Suprapubic skin (tissue), 4 donors: ENCODE data around the gene SPATA32. TPM values are rescaled to one million over a fixed set of nuclear protein-coding genes. Genes with fewer than 3 reads are reported as not detected.

Experiments used
- DNase-seq, 2 donors: peaks; one replicate each; pipeline ENCODE4 v3.0.0-alpha.2; 2019; ENCODE audit warnings: low spot score in 2 of 2
- H3K27ac ChIP-seq: fragments of 200-600 bp; sonication (generic); one replicate; pipeline ENCODE4 v1.5.1; 2019
- H3K27me3 ChIP-seq: fragments of 200-600 bp; sonication (generic); one replicate; pipeline ENCODE4 v1.5.1; 2019
- H3K36me3 ChIP-seq: fragments of 200-600 bp; sonication (generic); one replicate; pipeline ENCODE4 v1.5.1; 2019
- H3K4me1 ChIP-seq: fragments of 200-600 bp; sonication (generic); one replicate; pipeline ENCODE4 v1.5.1; 2019
- H3K4me3 ChIP-seq: fragments of 200-600 bp; sonication (generic); one replicate; pipeline ENCODE4 v1.5.1; 2019; ENCODE audit warnings: mild to moderate bottlenecking
- H3K9me3 ChIP-seq: fragments of 200-600 bp; sonication (generic); one replicate; pipeline ENCODE4 v1.5.1; 2019
- CTCF ChIP-seq, 2 donors: fragments of 200-600 bp in 1 of 2; fragments of 450-650 bp in 1 of 2; sonication (generic) in 1 of 2; IDR thresholded peaks; one replicate each; pipeline ENCODE4 v1.5.1; 2016 to 2019; ENCODE audit warnings: antibody characterized with exemption in 2 of 2, mild to moderate bottlenecking in 1 of 2, moderate library complexity in 1 of 2
- EP300 ChIP-seq: sonication (generic); formaldehyde crosslinking; IDR thresholded peaks from one replicate; pipeline ENCODE4 v1.6.1; 2017; ENCODE audit warnings: antibody characterized with exemption
- POLR2A ChIP-seq, 2 donors: fragments of 450-650 bp; IDR thresholded peaks; one replicate each; pipeline ENCODE4 v1.6.1; 2017; ENCODE audit warnings: antibody characterized with exemption in 2 of 2, mild to moderate bottlenecking in 2 of 2, moderate library complexity in 2 of 2
- POLR2AphosphoS5 ChIP-seq, 3 donors: sonication (generic); formaldehyde crosslinking; IDR thresholded peaks; one replicate each; pipeline ENCODE4 v1.6.1; 2017; ENCODE audit warnings: antibody characterized with exemption in 3 of 3
- WGBS: methylation state at CpG from one replicate; pipeline ENCODE4 v1.1.5; 2018; 5-methylcytosine and 5-hydroxymethylcytosine counted together
- total RNA-seq, 4 donors: library from RNA; depleted of rRNA; stranded (reverse); fragments of >200 nt; gene quantifications; one replicate each; pipeline ENCODE4 v1.1.0, GENCODE V29; 2016

SPATA32 gene
- total RNA-seq, 4 donors from 2014 or later = not detected

- no peak overlapping the region for H3K4me3 ChIP-seq
- WGBS = 77% methylated on average over 13 of the region's 21 CpGs
- H3K9me3 ChIP-seq = no peaks in the 10 kb centered on the region
- H3K4me1 ChIP-seq = peaks cover 25% of the 10 kb centered on the region
- no peak overlapping the region for H3K27ac ChIP-seq
- H3K27me3 ChIP-seq = no peaks in the 10 kb centered on the region
- H3K36me3 ChIP-seq = peaks cover 64% of the 10 kb centered on the region
- DNase-seq = peak; percentile 49 to 58
- no peak for TF ChIP-seq POLR2AphosphoS5 (IDR thresholded peaks at IDR 0.05)
- no peak for TF ChIP-seq CTCF (IDR thresholded peaks at IDR 0.05)
- no peak for TF ChIP-seq EP300
- TF ChIP-seq POLR2A (IDR thresholded peaks at IDR 0.05) = no peak
These were observed 21.1 kb upstream of the SPATA32 start for GRCh38 chr17:45282683-45283644.

DNA sequence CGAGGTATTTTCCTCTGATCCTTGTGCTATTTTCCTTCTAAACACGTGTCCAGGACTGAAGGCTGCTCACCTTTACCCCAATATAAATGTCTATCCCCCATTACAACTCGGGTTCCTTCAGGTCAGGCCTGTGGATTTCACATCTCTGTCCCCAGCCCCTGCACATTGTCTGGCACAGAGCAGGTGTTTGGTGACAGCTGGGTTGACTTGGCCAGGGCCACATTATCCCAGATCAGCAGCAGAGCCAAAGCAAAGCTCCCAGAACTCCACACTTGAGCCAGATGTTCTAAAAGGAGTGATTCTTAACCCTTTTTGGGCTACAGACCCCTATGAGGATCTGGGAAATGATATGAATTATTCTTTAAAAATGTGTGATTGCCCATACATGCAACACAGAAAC is 18.0 kb upstream of the SPATA32 start:
- Histone ChIP-seq H3K4me1 (peaks cover 31% of the 10 kb centered on the region), H3K9me3 (no peaks in the 10 kb centered on the region), H3K27ac (no peak overlapping the region), H3K27me3 (no peaks in the 10 kb centered on the region), H3K4me3 (no peak overlapping the region), H3K36me3 (peaks cover 35% of the 10 kb centered on the region)
- no peak for DNase-seq
- WGBS = 58% methylated on average over 3 of the region's 3 CpGs
- TF ChIP-seq CTCF (IDR thresholded peaks at IDR 0.05) (no peak), POLR2AphosphoS5 (IDR thresholded peaks at IDR 0.05) (no peak), POLR2A (IDR thresholded peaks at IDR 0.05) (no peak), EP300 (no peak)

DNA sequence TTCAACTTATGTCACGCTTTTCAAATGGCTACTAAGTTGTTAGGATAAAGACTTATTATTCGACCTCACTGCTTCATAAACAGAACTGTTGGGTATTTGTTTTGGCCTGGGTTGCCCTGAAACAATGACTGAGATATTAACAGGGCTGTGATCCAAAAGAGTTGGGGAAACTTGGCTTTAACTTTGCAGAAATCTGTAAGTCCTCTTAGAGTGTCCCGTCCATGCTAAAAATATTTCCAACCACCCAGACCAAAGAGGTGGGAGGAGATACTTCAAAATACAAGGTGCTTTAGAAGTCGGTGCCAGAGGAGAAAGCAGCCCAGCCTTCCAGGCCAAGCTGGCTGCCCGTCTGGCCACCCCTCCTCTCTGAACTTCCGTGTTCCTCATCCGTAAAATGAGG is 16.1 kb upstream of the SPATA32 start:
- Histone ChIP-seq H3K27ac (peak overlapping the region; percentile 60), H3K27me3 (no peaks in the 10 kb centered on the region), H3K4me3 (no peak overlapping the region), H3K4me1 (peaks cover 26% of the 10 kb centered on the region), H3K9me3 (no peaks in the 10 kb centered on the region), H3K36me3 (peaks cover 35% of the 10 kb centered on the region)
- no peak for TF ChIP-seq POLR2AphosphoS5 (IDR thresholded peaks at IDR 0.05)
- WGBS = 49% methylated on average over 7 of the region's 7 CpGs
- DNase-seq = no peak

- Histone ChIP-seq H3K27me3 (no peaks in the 10 kb centered on the region), H3K4me1 (peaks cover 26% of the 10 kb centered on the region), H3K4me3 (no peak overlapping the region), H3K36me3 (peaks cover 36% of the 10 kb centered on the region), H3K9me3 (no peaks in the 10 kb centered on the region), H3K27ac (peak overlapping the region; percentile 60)
- WGBS = 18% methylated on average over 15 of the region's 16 CpGs
- TF ChIP-seq POLR2A (IDR thresholded peaks at IDR 0.05) (no peak), CTCF (IDR thresholded peaks at IDR 0.05) (peak; percentile 78 to 87), EP300 (no peak), POLR2AphosphoS5 (IDR thresholded peaks at IDR 0.05) (peak in 2 of 3 donors; percentile 32 to 58)
- DNase-seq = peak; percentile 95 to 97
These were observed 15.4 kb upstream of the SPATA32 start for GRCh38 chr17:45277216-45277849.

DNA sequence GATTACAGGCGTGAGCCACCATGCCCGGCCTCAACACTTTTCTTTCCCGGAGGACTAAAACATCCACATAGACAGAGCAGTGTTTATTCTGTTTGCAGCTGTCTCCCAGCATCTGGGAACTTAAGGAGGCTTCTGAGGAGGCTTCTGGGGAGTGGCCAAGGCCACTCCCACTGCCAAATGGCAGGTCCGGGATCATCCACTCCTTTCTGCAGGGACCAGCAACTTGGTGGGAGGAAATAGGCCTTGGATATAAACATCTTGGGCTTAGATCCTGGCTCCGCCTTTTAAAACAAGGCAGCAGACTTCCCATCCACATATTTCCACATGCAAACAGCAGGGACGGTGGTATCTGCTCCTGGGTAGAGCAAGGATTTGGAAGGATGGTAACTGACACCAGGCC is 14.1 kb upstream of the SPATA32 start:
- Histone ChIP-seq H3K27ac (peak overlapping the region; percentile 40), H3K4me3 (no peak overlapping the region), H3K36me3 (peaks cover 38% of the 10 kb centered on the region), H3K9me3 (no peaks in the 10 kb centered on the region), H3K27me3 (no peaks in the 10 kb centered on the region), H3K4me1 (peaks cover 26% of the 10 kb centered on the region)
- TF ChIP-seq POLR2AphosphoS5 (IDR thresholded peaks at IDR 0.05) (no peak), CTCF (IDR thresholded peaks at IDR 0.05) (no peak), EP300 (no peak), POLR2A (IDR thresholded peaks at IDR 0.05) (no peak)
- 58% methylated on average over 5 of the region's 6 CpGs for WGBS
- no peak for DNase-seq
